Esophagus squamous epithelium (tissue), 5 donors: ENCODE measurements around the gene WWOX. TPM values are rescaled to one million over a fixed set of nuclear protein-coding genes. Genes with fewer than 3 reads are reported as not detected.

Experiments used
- DNase-seq: peaks from one replicate; lab custom pipeline; 2025; lab: John Stamatoyannopoulos, UW
- H3K27ac ChIP-seq, 4 donors: fragments of 200-600 bp; sonication (generic); one replicate each; pipeline ENCODE4 v1.5.1; 2016 to 2019; ENCODE audit warnings: mild to moderate bottlenecking in 1 of 4
- H3K27me3 ChIP-seq, 4 donors: fragments of 200-600 bp; sonication (generic); 1 replicate in 3 of 4; 2 replicates in 1 of 4; pipeline versions ENCODE4 v1.5.1 to v1.6.0; 2017 to 2021; ENCODE audit warnings: antibody characterized with exemption in 1 of 4
- H3K36me3 ChIP-seq, 3 donors: fragments of 200-600 bp; sonication (generic); one replicate each; pipeline ENCODE4 v1.5.1; 2016 to 2019
- H3K4me1 ChIP-seq, 3 donors: fragments of 200-600 bp; sonication (generic); one replicate each; pipeline ENCODE4 v1.5.1; 2017 to 2019
- H3K4me3 ChIP-seq, 4 donors: fragments of 200-600 bp; sonication (generic); 1 replicate in 3 of 4; 2 replicates in 1 of 4; pipeline ENCODE4 v1.5.1; 2016 to 2019; ENCODE audit warnings: mild to moderate bottlenecking in 2 of 4, moderate library complexity in 1 of 4
- H3K9me3 ChIP-seq, 3 donors: fragments of 200-600 bp; sonication (generic); one replicate each; pipeline ENCODE4 v1.5.1; 2016 to 2019
- POLR2A ChIP-seq, 4 donors: fragments of 450-650 bp; IDR thresholded peaks; one replicate each; pipeline ENCODE4 v1.6.1; 2017; ENCODE audit warnings: antibody characterized with exemption in 4 of 4, mild to moderate bottlenecking in 4 of 4, moderate library complexity in 3 of 4
- whole genome bisulfite sequencing, 2 donors: methylation state at CpG; one replicate each; pipeline ENCODE4 v1.1.5; 2018; 5-methylcytosine and 5-hydroxymethylcytosine counted together
- intact Hi-C: fragments of 100-400 bp; cut with DNase I; formaldehyde crosslinking; loops from one replicate; pipeline ENCODE4 v1.15.0; 2022
- total RNA-seq, 4 donors: library from RNA; depleted of rRNA; stranded (reverse); fragments of >200 nt; gene quantifications; one replicate each; pipeline ENCODE4 v1.1.0, GENCODE V29; 2016
- TF ChIP-seq, protein P1 (sequence below), 6 experiments: fragments of 450-650 bp in 4 of 6; fragments of 200-600 bp in 2 of 6; sonication (generic) in 2 of 6; IDR thresholded peaks; one replicate each; pipeline ENCODE4 v1.5.1; 2016 to 2019; ENCODE audit warnings: antibody characterized with exemption in 6 of 6, mild to moderate bottlenecking in 4 of 6, moderate library complexity in 4 of 6
- donor health status: DM: yes; HTN: yes; CAD: no.

WWOX gene
- total RNA-seq, 4 donors from 2014 or later: 20.9 to 31.1 (median 27.5) TPM

GRCh38 chr16:78667675-78668074 is 568.2 kb downstream of the WWOX start:
- no peak overlapping the region for H3K4me3 ChIP-seq
- no peak for DNase-seq
- no peak for TF ChIP-seq POLR2A (IDR thresholded peaks at IDR 0.05)
- TF ChIP-seq, protein P1, sequence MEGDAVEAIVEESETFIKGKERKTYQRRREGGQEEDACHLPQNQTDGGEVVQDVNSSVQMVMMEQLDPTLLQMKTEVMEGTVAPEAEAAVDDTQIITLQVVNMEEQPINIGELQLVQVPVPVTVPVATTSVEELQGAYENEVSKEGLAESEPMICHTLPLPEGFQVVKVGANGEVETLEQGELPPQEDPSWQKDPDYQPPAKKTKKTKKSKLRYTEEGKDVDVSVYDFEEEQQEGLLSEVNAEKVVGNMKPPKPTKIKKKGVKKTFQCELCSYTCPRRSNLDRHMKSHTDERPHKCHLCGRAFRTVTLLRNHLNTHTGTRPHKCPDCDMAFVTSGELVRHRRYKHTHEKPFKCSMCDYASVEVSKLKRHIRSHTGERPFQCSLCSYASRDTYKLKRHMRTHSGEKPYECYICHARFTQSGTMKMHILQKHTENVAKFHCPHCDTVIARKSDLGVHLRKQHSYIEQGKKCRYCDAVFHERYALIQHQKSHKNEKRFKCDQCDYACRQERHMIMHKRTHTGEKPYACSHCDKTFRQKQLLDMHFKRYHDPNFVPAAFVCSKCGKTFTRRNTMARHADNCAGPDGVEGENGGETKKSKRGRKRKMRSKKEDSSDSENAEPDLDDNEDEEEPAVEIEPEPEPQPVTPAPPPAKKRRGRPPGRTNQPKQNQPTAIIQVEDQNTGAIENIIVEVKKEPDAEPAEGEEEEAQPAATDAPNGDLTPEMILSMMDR (IDR thresholded peaks at IDR 0.05): no peak
- no peaks in the 10 kb centered on the region for H3K27me3 ChIP-seq
- no peak overlapping the region for H3K27ac ChIP-seq
- no peaks in the 10 kb centered on the region for H3K9me3 ChIP-seq
- 98 to 100% methylated on average over 3 to 4 of the region's 5 CpGs for WGBS, 2 donors
- H3K4me1 ChIP-seq: peaks cover 0 to 15% (median 0%) of the 10 kb centered on the region in 3 donors
- intact Hi-C loops: no loop called here
- no peaks in the 10 kb centered on the region for H3K36me3 ChIP-seq

DNA sequence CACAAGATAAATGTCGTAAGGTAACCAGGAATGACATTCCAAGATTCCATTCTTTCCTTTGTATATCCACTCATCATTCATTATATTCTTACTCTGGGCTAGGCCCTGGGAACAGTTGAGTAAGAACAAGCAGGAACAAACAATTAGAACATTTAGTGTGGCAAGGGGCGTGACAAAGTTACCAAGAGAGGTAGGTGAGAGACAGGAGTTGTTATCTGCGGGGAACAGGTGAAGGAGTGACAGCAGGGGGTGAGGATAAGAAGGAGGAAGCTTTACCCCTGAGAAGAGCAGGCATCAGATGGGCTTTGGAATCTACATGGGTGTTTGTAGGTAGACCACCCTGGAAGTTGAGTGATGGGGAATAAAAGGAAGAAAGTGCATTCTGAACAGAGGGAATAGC is 568.9 kb downstream of the WWOX start:
- no peaks in the 10 kb centered on the region for H3K27me3 ChIP-seq
- no peak for DNase-seq
- TF ChIP-seq POLR2A (IDR thresholded peaks at IDR 0.05): no peak
- TF ChIP-seq, protein P1 (IDR thresholded peaks at IDR 0.05): no peak
- WGBS, 2 donors: 75 to 91% methylated on average over 3 of the region's 3 CpGs
- H3K9me3 ChIP-seq: no peaks in the 10 kb centered on the region
- intact Hi-C loops: no loop called here
- H3K4me1 ChIP-seq: peaks cover 0 to 15% (median 0%) of the 10 kb centered on the region in 3 donors
- no peak overlapping the region for H3K4me3 ChIP-seq
- H3K36me3 ChIP-seq: no peaks in the 10 kb centered on the region
- no peak overlapping the region for H3K27ac ChIP-seq

DNA sequence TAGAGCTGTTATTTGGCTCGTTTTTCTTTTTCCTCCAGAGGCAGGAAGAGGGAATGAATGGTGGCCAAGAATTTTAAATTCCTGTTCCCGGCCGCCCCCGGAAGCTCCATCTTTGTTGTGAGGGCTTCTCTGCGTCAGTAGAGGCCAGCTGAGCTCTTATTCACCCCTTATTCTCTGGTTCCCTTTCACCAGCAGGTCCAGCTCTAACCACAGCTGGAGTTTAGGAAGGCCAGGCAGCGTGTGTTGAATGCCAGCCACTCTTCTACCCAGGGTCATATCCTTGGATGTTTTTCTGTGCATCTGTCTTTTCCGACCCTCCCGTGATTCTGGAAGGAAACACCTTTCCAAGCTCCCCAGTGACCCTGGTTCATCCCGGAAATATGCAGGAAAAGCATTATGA is 570.5 kb downstream of the WWOX start:
- H3K4me3 ChIP-seq: no peak overlapping the region
- WGBS, 2 donors: 49 to 56% methylated on average over 8 of the region's 9 CpGs
- no peak for TF ChIP-seq POLR2A (IDR thresholded peaks at IDR 0.05)
- TF ChIP-seq, protein P1 (IDR thresholded peaks at IDR 0.05): no peak
- no peak for DNase-seq
- H3K9me3 ChIP-seq: no peaks in the 10 kb centered on the region
- H3K27ac ChIP-seq: peak overlapping the region in 1 of 4 donors; percentile 33
- intact Hi-C loops: no loop called here
- H3K36me3 ChIP-seq: no peaks in the 10 kb centered on the region
- peaks cover 0 to 15% (median 0%) of the 10 kb centered on the region in 3 donors for H3K4me1 ChIP-seq
- H3K27me3 ChIP-seq: no peaks in the 10 kb centered on the region

DNA sequence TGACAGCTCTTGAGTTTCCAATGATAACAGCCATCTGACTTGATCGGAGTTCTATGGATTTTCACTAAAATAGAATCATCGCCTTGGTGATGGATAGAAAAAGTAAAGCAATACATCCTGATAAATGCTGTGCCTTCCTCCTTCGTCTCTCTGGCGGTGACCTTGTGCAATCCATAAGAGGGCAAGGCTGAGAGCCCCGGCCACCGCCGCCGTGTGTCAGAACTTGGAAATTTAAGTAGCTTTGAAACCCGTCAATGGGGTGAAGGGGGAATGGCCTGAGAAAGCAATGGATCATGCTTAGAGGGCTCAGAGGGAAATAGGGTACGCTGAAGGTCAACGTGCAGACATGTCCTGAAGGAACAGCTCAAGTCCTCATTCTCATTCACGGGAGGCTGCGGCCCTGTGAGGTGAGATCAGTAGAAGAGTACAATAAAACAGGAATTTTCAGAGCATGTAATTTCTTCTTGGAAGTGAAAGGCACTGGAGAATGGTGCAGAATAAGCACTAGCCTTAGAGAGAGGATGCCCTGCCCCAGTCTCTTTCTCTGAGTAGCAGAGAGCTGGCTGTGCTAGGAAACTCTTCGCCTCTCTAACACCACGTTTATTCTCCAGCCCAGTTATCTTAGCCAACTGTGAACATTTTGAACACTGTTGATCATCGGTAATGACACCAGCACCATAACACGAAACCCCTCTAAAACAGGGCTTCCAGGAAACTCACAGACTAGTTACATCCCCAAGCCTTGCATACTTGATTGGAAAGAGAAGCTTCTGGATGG is 573.5 kb downstream of the WWOX start:
- DNase-seq: no peak
- no peaks in the 10 kb centered on the region for H3K36me3 ChIP-seq
- intact Hi-C loops: no loop called here

DNA sequence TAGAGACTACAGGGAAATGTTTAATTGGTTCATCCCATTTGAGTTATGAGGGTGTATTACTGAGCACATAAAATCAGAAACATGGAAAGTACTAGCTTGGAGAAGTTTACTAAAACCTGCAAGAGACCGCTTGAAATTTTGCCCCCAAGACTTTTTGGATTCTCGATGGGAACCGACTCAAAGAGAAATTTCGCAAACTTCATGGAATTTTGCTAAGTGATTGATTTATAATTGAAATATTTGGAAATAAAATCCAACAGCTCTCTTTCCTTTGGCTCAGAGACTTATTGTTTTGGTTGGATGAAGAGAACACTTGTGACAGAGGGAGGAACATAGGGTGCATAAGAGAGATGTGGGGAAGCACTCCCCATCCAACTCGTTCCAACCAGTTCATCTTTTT is 574.4 kb downstream of the WWOX start:
- Histone ChIP-seq H3K4me1 (peaks cover 0 to 25% (median 0%) of the 10 kb centered on the region in 3 donors), H3K27ac (peak overlapping the region in 1 of 4 donors; percentile 30), H3K27me3 (no peaks in the 10 kb centered on the region), H3K4me3 (no peak overlapping the region), H3K9me3 (no peaks in the 10 kb centered on the region), H3K36me3 (no peaks in the 10 kb centered on the region)
- no peak for TF ChIP-seq POLR2A (IDR thresholded peaks at IDR 0.05)
- TF ChIP-seq, protein P1 (IDR thresholded peaks at IDR 0.05): no peak
- WGBS, 2 donors: 76 to 83% methylated on average over 5 of the region's 5 CpGs
- no peak for DNase-seq
- intact Hi-C loops: no loop called here

More for the DNA sequence above, 573.5 kb downstream of the WWOX start:
- Histone ChIP-seq H3K9me3 (no peaks in the 10 kb centered on the region), H3K27me3 (no peaks in the 10 kb centered on the region), H3K4me3 (no peak overlapping the region), H3K4me1 (peaks cover 0 to 25% (median 0%) of the 10 kb centered on the region in 3 donors), H3K27ac (peak overlapping the region in 2 of 4 donors; percentile 11 to 30)
- 84 to 88% methylated on average over 13 to 17 of the region's 17 CpGs for WGBS, 2 donors
- TF ChIP-seq POLR2A (IDR thresholded peaks at IDR 0.05): no peak
- TF ChIP-seq, protein P1 (IDR thresholded peaks at IDR 0.05): no peak
